GM18861 (cell line): Measurements from ENCODE around the gene MYO7B.
"Not testable (repeated sequence)": the region's sequence is repeated elsewhere in the genome, so short reads cannot be mapped to it uniquely, and the experiment has no call there.

Experiments used
- ATAC-seq: cut with Tn5 transposase; IDR thresholded peaks from one replicate; pipeline ENCODE4 v1.9.1; 2021; ENCODE audit not compliant: unreplicated experiment

The MYO7B gene

GRCh38 chr2:127523269-127523939 lies 12.1 kb upstream of the MYO7B start:
- no peak for ATAC-seq

- not testable (repeated sequence) for ATAC-seq
These were observed 11.2 kb upstream of the MYO7B start for GRCh38 chr2:127524198-127524834.

- no peak for ATAC-seq
These were observed 9.8 kb upstream of the MYO7B start for GRCh38 chr2:127525691-127526131.

- ATAC-seq: peak; percentile 72
These were observed 9.1 kb upstream of the MYO7B start, which contains the start of gene IWS1 for GRCh38 chr2:127526132-127527000. IWS1 (minus strand) TSS chr2:127526489; CDS start chr2:127526208, 281 bp downstream.

- ATAC-seq: no peak
These were observed 8.3 kb upstream of the MYO7B start for GRCh38 chr2:127527001-127527804.

- ATAC-seq: no peak
These were observed 7.0 kb upstream of the MYO7B start for GRCh38 chr2:127528487-127528886.

GRCh38 chr2:127529416-127529815 lies 6.1 kb upstream of the MYO7B start:
- ATAC-seq: not testable (repeated sequence)

GRCh38 chr2:127530245-127531140 lies 5.0 kb upstream of the MYO7B start:
- ATAC-seq: no peak

- ATAC-seq: no peak
These were observed 4.2 kb upstream of the MYO7B start for GRCh38 chr2:127531221-127531648.

- ATAC-seq: no peak
These were observed 3.2 kb upstream of the MYO7B start for GRCh38 chr2:127532296-127532695.

GRCh38 chr2:127535918-127536317 lies 435 bp downstream of the MYO7B start:
- no peak for ATAC-seq

- ATAC-seq: no peak
These were observed 1.4 kb downstream of the MYO7B start for GRCh38 chr2:127536707-127537541.

GRCh38 chr2:127537644-127538043 lies 2.2 kb downstream of the MYO7B start:
- no peak for ATAC-seq

- ATAC-seq: no peak
These were observed 6.3 kb downstream of the MYO7B start for GRCh38 chr2:127541809-127542208.

GRCh38 chr2:127542231-127542630 lies 6.7 kb downstream of the MYO7B start:
- no peak for ATAC-seq

- ATAC-seq: not testable (repeated sequence)
These were observed 7.6 kb downstream of the MYO7B start for GRCh38 chr2:127543013-127543501.

- no peak for ATAC-seq
These were observed 9.7 kb downstream of the MYO7B start for GRCh38 chr2:127545189-127545588.

GRCh38 chr2:127545796-127546195 lies 10.3 kb downstream of the MYO7B start:
- ATAC-seq: no peak

GRCh38 chr2:127546797-127547196 lies 11.3 kb downstream of the MYO7B start:
- ATAC-seq: no peak
